Sigmoid colon (tissue), 4 donors: ENCODE results near the gene CYP2E1.

Experiments used
- CTCF ChIP-seq, 4 experiments: fragments of 450-650 bp in 3 of 4; fragments of 200-600 bp in 1 of 4; IDR thresholded peaks; one replicate each; pipeline ENCODE4 v1.5.1; 2016 to 2019; ENCODE audit warnings: antibody characterized with exemption in 4 of 4, mild to moderate bottlenecking in 3 of 4, moderate library complexity in 2 of 4
- EP300 ChIP-seq, 4 donors: sonication (generic); formaldehyde crosslinking; IDR thresholded peaks; one replicate each; pipeline ENCODE4 v1.6.1; 2017; ENCODE audit warnings: antibody characterized with exemption in 4 of 4
- POLR2A ChIP-seq, 2 donors: fragments of 450-650 bp; IDR thresholded peaks; one replicate each; pipeline ENCODE4 v1.6.1; 2016; ENCODE audit warnings: antibody characterized with exemption in 2 of 2, mild to moderate bottlenecking in 2 of 2, moderate library complexity in 2 of 2
- POLR2AphosphoS5 ChIP-seq, 4 donors: sonication (generic); formaldehyde crosslinking; IDR thresholded peaks; one replicate each; pipeline ENCODE4 v1.6.1; 2017; ENCODE audit warnings: antibody characterized with exemption in 4 of 4

DNA sequence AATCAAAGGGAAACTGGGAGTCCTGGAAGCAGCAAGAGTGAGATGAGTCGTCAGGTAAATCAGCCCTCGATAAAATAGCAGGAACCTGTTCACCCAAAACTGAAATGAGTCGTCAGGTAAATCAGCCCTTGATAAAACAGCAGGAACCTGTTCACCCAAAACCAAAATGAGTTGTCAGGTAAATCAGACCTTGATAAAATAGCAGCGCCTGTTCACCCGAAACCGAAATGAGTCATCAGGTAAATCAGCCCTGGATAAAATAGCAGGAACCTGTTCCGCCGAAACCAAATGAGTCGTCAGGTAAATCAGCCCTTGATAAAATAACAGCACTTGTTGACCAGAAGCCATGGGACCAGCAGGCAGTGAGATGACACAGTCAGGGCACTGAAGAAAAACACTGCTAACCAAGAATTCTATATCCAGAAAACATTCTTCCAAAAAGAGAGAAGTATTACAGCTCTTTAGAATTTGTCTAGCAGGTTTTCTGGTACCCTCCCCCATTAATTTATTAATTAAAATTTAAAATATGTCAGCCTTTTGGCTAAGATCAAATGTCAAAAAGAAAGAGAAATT lies 3.4 kb upstream of the CYP2E1 start:
- TF ChIP-seq POLR2A (IDR thresholded peaks at IDR 0.05) (no peak), CTCF (IDR thresholded peaks at IDR 0.05) (no peak), POLR2AphosphoS5 (IDR thresholded peaks at IDR 0.05) (no peak), EP300 (IDR thresholded peaks at IDR 0.05) (no peak)
